HepG2 (cell line): ENCODE results near the gene NFE2. TPM values are rescaled to one million over a fixed set of nuclear protein-coding genes. Genes with fewer than 3 reads are reported as not detected.

Source experiments
- KLF6 ChIP-seq: IDR thresholded peaks from 2 replicates; pipeline ENCODE4 v1.8.0; 2016; ENCODE audit warnings: missing biosample characterization, missing genetic modification reagents
- MATR3 ChIP-seq: sonication (generic); formaldehyde crosslinking; IDR thresholded peaks from 2 replicates; pipeline ENCODE4 v1.4.0; 2020; ENCODE audit warnings: missing genetic modification reagents
- NR3C1 ChIP-seq: sonication (generic); formaldehyde crosslinking; IDR thresholded peaks from 2 replicates; pipeline ENCODE4 v1.4.0; 2020; ENCODE audit warnings: missing genetic modification reagents
- SOX6 ChIP-seq, 2 experiments: fragments of 450-650 bp in 1 of 2; sonication (generic) in 1 of 2; formaldehyde crosslinking in 1 of 2; IDR thresholded peaks; 2 replicates each; pipeline versions ENCODE4 v1.4.0 to v1.6.1; 2017 to 2020; ENCODE audit warnings: antibody characterized with exemption in 1 of 2, mild to moderate bottlenecking in 1 of 2, missing genetic modification reagents in 1 of 2
- TMF1 ChIP-seq: sonication (generic); formaldehyde crosslinking; IDR thresholded peaks from 2 replicates; pipeline ENCODE4 v1.8.1; 2022; ENCODE audit warnings: low read depth, missing genetic modification reagents
- ZNF33B ChIP-seq: sonication (generic); formaldehyde crosslinking; IDR thresholded peaks from 2 replicates; pipeline ENCODE4 v1.5.1; 2020; ENCODE audit warnings: mild to moderate bottlenecking, missing genetic modification reagents
- ZNF430 ChIP-seq: sonication (generic); formaldehyde crosslinking; IDR thresholded peaks from 2 replicates; pipeline ENCODE4 v1.9.0; 2021; ENCODE audit warnings: mild to moderate bottlenecking, missing genetic modification reagents
- polyA plus RNA-seq, 8 experiments: library from polyadenylated mRNA; depleted of rRNA in 3 of 8; stranded (reverse) in 7 of 8; unstranded in 1 of 8; fragments of >200 nt; fragmentation: Illumina TruSeq in 4 of 8; extraction: Trizol in 4 of 8; gene quantifications; 2 replicates each; pipeline versions ENCODE4 v1.2.1 to v1.2.3, GENCODE V29; 2011 to 2016; ENCODE audit warnings: low read depth in 4 of 8, missing spikeins in 1 of 8, mixed read lengths in 1 of 8; ENCODE audit not compliant: insufficient read depth in 1 of 8
- total RNA-seq, 5 experiments: library from RNA; depleted of rRNA; stranded (reverse); fragments of >200 nt; fragmentation: Illumina TruSeq; extraction: Trizol; gene quantifications; 2 replicates each; pipeline ENCODE4 v1.2.3, GENCODE V29; 2016; ENCODE audit warnings: low read depth in 1 of 5
- TF ChIP-seq, protein P1 (sequence below): IDR thresholded peaks from 2 replicates; pipeline ENCODE4 v1.6.1; 2018; ENCODE audit warnings: missing genetic modification reagents, mild to moderate bottlenecking, missing compliant biosample characterization
- TF ChIP-seq, protein P2 (sequence below): sonication (generic); formaldehyde crosslinking; IDR thresholded peaks from 2 replicates; pipeline ENCODE4 v1.9.0; 2021; ENCODE audit warnings: mild to moderate bottlenecking, missing genetic modification reagents
- TF ChIP-seq, protein P3 (sequence below): sonication (generic); formaldehyde crosslinking; IDR thresholded peaks from 2 replicates; pipeline ENCODE4 v1.5.1; 2020; ENCODE audit warnings: mild to moderate bottlenecking, missing genetic modification reagents, moderate library complexity
- TF ChIP-seq, protein P4 (sequence below): sonication (generic); formaldehyde crosslinking; IDR thresholded peaks from 2 replicates; pipeline ENCODE4 v1.4.0; 2020; ENCODE audit warnings: missing genetic modification reagents, mild to moderate bottlenecking, borderline replicate concordance
- TF ChIP-seq, protein P5 (sequence below): sonication (generic); formaldehyde crosslinking; IDR thresholded peaks from 2 replicates; pipeline ENCODE4 v1.5.1; 2020; ENCODE audit warnings: missing genetic modification reagents, mild to moderate bottlenecking, borderline replicate concordance

Gene NFE2
- total and polyA plus RNA-seq, 2 of the 13 experiments (the other 11 are each of a cell fraction or from before 2014, with no cell fraction given): 4.5 to 7.8 TPM

DNA sequence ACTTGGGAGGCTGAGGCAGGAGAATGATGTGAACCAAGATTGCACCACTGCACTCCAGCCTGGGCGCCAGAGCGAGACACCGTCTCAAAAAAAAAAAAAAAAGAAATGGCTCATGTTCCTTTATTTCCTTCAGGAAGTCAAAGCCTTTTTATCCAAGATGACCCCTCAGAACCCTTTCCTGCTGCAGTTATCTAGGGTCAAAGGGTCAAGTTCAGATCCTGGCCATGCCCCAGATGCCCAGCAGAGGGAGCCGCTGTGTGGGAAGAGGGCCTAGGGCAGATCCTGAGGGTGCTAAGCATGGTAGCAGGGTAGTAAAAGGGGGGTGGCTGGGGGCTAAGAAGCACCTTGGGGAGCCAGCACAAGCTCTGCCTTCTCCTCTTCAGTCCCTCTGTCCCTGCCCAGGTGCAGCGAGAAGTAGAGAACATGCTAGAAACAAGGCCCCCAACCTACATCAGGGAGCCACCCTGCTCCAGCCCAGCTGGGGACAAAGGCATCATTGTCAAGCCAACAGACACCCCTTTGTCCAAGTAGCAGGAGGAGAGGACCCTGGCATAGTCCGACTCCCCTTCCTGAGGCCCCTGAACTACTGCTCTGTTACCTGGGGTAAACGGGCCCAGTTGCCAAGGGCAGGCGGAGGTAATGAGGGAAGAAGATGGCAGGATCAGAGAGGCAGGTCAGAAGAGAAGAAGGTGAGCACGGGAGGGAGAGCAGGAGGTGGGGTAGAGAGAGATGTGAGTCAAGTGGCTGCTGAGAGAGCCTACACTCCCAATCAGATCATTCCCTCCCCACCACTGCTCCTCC, 6.5 kb downstream of the NFE2 start (continued):
- TF ChIP-seq, protein P1, sequence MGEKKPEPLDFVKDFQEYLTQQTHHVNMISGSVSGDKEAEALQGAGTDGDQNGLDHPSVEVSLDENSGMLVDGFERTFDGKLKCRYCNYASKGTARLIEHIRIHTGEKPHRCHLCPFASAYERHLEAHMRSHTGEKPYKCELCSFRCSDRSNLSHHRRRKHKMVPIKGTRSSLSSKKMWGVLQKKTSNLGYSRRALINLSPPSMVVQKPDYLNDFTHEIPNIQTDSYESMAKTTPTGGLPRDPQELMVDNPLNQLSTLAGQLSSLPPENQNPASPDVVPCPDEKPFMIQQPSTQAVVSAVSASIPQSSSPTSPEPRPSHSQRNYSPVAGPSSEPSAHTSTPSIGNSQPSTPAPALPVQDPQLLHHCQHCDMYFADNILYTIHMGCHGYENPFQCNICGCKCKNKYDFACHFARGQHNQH (CRISPR knock-in tag): peak; percentile 63
- TF ChIP-seq TMF1 (CRISPR knock-in tag) (no peak), ZNF33B (0 out of 2 replicates have a peak, but pooled peaks have one; percentile 72), NR3C1 (CRISPR knock-in tag) (no peak), KLF6 (no peak), ZNF430 (CRISPR knock-in tag) (0 out of 2 replicates have a peak, but pooled peaks have one; percentile 20), SOX6 (IDR thresholded peaks at IDR 0.05) (no peak), SOX6 (CRISPR knock-in tag; IDR thresholded peaks at IDR 0.05) (peak; percentile 80), MATR3 (CRISPR knock-in tag) (no peak)
- TF ChIP-seq, protein P2, sequence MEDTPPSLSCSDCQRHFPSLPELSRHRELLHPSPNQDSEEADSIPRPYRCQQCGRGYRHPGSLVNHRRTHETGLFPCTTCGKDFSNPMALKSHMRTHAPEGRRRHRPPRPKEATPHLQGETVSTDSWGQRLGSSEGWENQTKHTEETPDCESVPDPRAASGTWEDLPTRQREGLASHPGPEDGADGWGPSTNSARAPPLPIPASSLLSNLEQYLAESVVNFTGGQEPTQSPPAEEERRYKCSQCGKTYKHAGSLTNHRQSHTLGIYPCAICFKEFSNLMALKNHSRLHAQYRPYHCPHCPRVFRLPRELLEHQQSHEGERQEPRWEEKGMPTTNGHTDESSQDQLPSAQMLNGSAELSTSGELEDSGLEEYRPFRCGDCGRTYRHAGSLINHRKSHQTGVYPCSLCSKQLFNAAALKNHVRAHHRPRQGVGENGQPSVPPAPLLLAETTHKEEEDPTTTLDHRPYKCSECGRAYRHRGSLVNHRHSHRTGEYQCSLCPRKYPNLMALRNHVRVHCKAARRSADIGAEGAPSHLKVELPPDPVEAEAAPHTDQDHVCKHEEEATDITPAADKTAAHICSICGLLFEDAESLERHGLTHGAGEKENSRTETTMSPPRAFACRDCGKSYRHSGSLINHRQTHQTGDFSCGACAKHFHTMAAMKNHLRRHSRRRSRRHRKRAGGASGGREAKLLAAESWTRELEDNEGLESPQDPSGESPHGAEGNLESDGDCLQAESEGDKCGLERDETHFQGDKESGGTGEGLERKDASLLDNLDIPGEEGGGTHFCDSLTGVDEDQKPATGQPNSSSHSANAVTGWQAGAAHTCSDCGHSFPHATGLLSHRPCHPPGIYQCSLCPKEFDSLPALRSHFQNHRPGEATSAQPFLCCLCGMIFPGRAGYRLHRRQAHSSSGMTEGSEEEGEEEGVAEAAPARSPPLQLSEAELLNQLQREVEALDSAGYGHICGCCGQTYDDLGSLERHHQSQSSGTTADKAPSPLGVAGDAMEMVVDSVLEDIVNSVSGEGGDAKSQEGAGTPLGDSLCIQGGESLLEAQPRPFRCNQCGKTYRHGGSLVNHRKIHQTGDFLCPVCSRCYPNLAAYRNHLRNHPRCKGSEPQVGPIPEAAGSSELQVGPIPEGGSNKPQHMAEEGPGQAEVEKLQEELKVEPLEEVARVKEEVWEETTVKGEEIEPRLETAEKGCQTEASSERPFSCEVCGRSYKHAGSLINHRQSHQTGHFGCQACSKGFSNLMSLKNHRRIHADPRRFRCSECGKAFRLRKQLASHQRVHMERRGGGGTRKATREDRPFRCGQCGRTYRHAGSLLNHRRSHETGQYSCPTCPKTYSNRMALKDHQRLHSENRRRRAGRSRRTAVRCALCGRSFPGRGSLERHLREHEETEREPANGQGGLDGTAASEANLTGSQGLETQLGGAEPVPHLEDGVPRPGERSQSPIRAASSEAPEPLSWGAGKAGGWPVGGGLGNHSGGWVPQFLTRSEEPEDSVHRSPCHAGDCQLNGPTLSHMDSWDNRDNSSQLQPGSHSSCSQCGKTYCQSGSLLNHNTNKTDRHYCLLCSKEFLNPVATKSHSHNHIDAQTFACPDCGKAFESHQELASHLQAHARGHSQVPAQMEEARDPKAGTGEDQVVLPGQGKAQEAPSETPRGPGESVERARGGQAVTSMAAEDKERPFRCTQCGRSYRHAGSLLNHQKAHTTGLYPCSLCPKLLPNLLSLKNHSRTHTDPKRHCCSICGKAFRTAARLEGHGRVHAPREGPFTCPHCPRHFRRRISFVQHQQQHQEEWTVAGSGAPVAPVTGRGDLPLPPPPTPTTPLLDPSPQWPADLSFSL (CRISPR knock-in tag): no peak
- TF ChIP-seq, protein P3, sequence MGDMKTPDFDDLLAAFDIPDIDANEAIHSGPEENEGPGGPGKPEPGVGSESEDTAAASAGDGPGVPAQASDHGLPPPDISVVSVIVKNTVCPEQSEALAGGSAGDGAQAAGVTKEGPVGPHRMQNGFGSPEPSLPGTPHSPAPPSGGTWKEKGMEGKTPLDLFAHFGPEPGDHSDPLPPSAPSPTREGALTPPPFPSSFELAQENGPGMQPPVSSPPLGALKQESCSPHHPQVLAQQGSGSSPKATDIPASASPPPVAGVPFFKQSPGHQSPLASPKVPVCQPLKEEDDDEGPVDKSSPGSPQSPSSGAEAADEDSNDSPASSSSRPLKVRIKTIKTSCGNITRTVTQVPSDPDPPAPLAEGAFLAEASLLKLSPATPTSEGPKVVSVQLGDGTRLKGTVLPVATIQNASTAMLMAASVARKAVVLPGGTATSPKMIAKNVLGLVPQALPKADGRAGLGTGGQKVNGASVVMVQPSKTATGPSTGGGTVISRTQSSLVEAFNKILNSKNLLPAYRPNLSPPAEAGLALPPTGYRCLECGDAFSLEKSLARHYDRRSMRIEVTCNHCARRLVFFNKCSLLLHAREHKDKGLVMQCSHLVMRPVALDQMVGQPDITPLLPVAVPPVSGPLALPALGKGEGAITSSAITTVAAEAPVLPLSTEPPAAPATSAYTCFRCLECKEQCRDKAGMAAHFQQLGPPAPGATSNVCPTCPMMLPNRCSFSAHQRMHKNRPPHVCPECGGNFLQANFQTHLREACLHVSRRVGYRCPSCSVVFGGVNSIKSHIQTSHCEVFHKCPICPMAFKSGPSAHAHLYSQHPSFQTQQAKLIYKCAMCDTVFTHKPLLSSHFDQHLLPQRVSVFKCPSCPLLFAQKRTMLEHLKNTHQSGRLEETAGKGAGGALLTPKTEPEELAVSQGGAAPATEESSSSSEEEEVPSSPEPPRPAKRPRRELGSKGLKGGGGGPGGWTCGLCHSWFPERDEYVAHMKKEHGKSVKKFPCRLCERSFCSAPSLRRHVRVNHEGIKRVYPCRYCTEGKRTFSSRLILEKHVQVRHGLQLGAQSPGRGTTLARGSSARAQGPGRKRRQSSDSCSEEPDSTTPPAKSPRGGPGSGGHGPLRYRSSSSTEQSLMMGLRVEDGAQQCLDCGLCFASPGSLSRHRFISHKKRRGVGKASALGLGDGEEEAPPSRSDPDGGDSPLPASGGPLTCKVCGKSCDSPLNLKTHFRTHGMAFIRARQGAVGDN (CRISPR knock-in tag): peak; percentile 90
- TF ChIP-seq, protein P4, sequence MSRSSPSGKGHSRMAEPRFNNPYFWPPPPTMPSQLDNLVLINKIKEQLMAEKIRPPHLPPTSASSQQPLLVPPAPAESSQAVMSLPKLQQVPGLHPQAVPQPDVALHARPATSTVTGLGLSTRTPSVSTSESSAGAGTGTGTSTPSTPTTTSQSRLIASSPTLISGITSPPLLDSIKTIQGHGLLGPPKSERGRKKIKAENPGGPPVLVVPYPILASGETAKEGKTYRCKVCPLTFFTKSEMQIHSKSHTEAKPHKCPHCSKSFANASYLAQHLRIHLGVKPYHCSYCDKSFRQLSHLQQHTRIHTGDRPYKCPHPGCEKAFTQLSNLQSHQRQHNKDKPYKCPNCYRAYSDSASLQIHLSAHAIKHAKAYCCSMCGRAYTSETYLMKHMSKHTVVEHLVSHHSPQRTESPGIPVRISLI: peak; percentile 87
- TF ChIP-seq, protein P5, sequence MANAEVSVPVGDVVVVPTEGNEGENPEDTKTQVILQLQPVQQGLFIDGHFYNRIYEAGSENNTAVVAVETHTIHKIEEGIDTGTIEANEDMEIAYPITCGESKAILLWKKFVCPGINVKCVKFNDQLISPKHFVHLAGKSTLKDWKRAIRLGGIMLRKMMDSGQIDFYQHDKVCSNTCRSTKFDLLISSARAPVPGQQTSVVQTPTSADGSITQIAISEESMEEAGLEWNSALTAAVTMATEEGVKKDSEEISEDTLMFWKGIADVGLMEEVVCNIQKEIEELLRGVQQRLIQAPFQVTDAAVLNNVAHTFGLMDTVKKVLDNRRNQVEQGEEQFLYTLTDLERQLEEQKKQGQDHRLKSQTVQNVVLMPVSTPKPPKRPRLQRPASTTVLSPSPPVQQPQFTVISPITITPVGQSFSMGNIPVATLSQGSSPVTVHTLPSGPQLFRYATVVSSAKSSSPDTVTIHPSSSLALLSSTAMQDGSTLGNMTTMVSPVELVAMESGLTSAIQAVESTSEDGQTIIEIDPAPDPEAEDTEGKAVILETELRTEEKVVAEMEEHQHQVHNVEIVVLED: peak; percentile 40; the same call in 1 of the 2 replicates
